OCI-LY7 (cell line): ENCODE results near the gene TBL1XR1. TPM values are rescaled to one million over a fixed set of nuclear protein-coding genes. Genes with fewer than 3 reads are reported as not detected.

Experiments
- BruUV-seq: library from RNA; stranded (reverse); fragments of 400-500 nt; replicated peaks from 2 replicates; lab custom pipeline; 2021; lab: Mats Ljungman, UMichigan
- CTCF ChIA-PET: fragments of 300-600 bp; sonication (Branson Sonifier 250); formaldehyde crosslinking; loops from one replicate; lab custom pipeline; 2022; ENCODE audit warnings: antibody characterized with exemption; ENCODE audit not compliant: unreplicated experiment; lab: Charles Lee
- POLR2A ChIA-PET: fragments of 300-600 bp; sonication (Branson Sonifier 250); formaldehyde crosslinking; loops from one replicate; lab custom pipeline; 2022; ENCODE audit warnings: antibody characterized with exemption; lab: Charles Lee
- DNase-seq: peaks from one replicate; pipeline ENCODE4 v3.0.0-alpha.2; 2015; ENCODE audit warnings: low spot score
- H2AFZ ChIP-seq: fragments of 200-600 bp; sonication (generic), shearing (Covaris generic); 2 replicates; pipeline ENCODE4 v1.6.1; 2014; ENCODE audit warnings: mild to moderate bottlenecking, antibody characterized with exemption, low read length, moderate library complexity
- H3K27ac ChIP-seq: fragments of 200-600 bp; sonication (generic); 2 replicates; pipeline ENCODE4 v1.5.1; 2014; ENCODE audit warnings: mixed run types, low read depth, mild to moderate bottlenecking, moderate library complexity, low read length, inconsistent platforms; ENCODE audit not compliant: poor library complexity, severe bottlenecking
- H3K36me3 ChIP-seq: fragments of 200-600 bp; sonication (generic); 2 replicates; pipeline ENCODE4 v1.6.1; 2014; ENCODE audit warnings: mild to moderate bottlenecking, antibody characterized with exemption, low read length, moderate library complexity, mixed read lengths; ENCODE audit not compliant: insufficient read depth
- H3K4me1 ChIP-seq: fragments of 200-600 bp; sonication (generic); 2 replicates; pipeline ENCODE4 v1.5.1; 2014; ENCODE audit warnings: mild to moderate bottlenecking, low read length; ENCODE audit not compliant: insufficient read depth, poor library complexity, severe bottlenecking
- H3K4me2 ChIP-seq: fragments of 200-600 bp; sonication (generic); 2 replicates; pipeline ENCODE4 v1.6.1; 2014; ENCODE audit warnings: mild to moderate bottlenecking, low read length
- H3K4me3 ChIP-seq: fragments of 200-600 bp; sonication (generic); 2 replicates; pipeline ENCODE4 v1.5.1; 2014; ENCODE audit warnings: mild to moderate bottlenecking, low read depth, low read length; ENCODE audit not compliant: poor library complexity, severe bottlenecking
- H3K79me2 ChIP-seq: fragments of 200-600 bp; sonication (generic); 2 replicates; pipeline ENCODE4 v1.6.1; 2016; ENCODE audit warnings: low read depth, mild to moderate bottlenecking, low read length, moderate library complexity, mixed read lengths; ENCODE audit not compliant: insufficient read depth
- H3K9me2 ChIP-seq: fragments of 200-600 bp; sonication (generic); 2 replicates; pipeline ENCODE4 v1.6.1; 2016; ENCODE audit warnings: mild to moderate bottlenecking, low read length, mixed read lengths; ENCODE audit not compliant: insufficient read depth
- H3K9me3 ChIP-seq: fragments of 200-600 bp; sonication (generic); 2 replicates; pipeline ENCODE4 v1.6.1; 2014; ENCODE audit warnings: mild to moderate bottlenecking, mixed run types, low read length, mixed read lengths
- H4K20me1 ChIP-seq: fragments of 200-600 bp; sonication (generic); 2 replicates; pipeline ENCODE4 v1.6.1; 2014; ENCODE audit warnings: mild to moderate bottlenecking, antibody characterized with exemption, low read length, moderate library complexity, mixed read lengths; ENCODE audit not compliant: insufficient read depth
- EZH2phosphoT487 ChIP-seq: fragments of 200-600 bp; sonication (generic); IDR thresholded peaks from 2 replicates; pipeline ENCODE4 v1.6.1; 2018; ENCODE audit warnings: low read depth, borderline replicate concordance, mild to moderate bottlenecking, mixed run types, antibody characterized with exemption, low read length, moderate library complexity, mixed read lengths
- intact Hi-C: fragments of 100-400 bp; cut with micrococcal nuclease; formaldehyde crosslinking; loops from one replicate; pipeline ENCODE4 v1.10.0; 2022; ENCODE audit not compliant: unreplicated experiment
- small RNA-seq: library from RNA; depleted of rRNA; stranded (forward); fragments of <200 nt; gene quantifications from one replicate; pipeline ENCODE3, GENCODE V24; 2014
- total RNA-seq, 2 experiments: library from RNA; depleted of rRNA in 1 of 2; stranded (reverse); fragments of >200 nt in 1 of 2; shearing (Covaris generic) in 1 of 2; gene quantifications; 2 replicates each; pipeline ENCODE4 v1.2.3, GENCODE V29; 2014 to 2022
- TF ChIP-seq, protein P1 (sequence below): fragments of 200-600 bp; sonication (generic); conservative IDR thresholded peaks from 2 replicates; pipeline ENCODE4 v1.5.1; 2014; ENCODE audit warnings: mild to moderate bottlenecking, antibody characterized with exemption, low read length, moderate library complexity, mixed read lengths

TBL1XR1 gene
- total RNA-seq, 2 experiments from 2014 or later: 103 to 158 TPM

DNA sequence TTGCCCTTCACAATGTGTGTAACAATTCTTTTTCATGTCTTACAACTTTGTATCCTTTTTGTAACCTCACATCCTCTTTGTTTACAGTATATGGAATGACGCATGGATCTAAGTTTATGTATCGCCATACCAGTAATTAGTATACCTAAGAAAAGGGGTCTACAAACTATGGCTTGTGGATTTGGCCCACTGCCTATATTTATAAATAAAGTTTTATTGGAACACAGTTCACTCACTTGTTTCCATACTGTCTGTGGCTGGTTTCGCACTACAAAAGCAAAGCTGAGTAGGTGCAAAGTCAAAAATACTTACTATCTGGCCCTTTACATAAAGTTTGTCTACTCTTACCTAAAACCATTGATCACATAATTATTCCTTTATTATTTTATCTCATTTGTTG is 226.5 kb downstream of the TBL1XR1 start:
- POLR2A ChIA-PET: interaction anchor here (0.8 kb wide), 1 partner anchor 11 kb away, joined by 3 read pairs; no protein-coding TSS in a partner anchor
- TF ChIP-seq, protein P1, sequence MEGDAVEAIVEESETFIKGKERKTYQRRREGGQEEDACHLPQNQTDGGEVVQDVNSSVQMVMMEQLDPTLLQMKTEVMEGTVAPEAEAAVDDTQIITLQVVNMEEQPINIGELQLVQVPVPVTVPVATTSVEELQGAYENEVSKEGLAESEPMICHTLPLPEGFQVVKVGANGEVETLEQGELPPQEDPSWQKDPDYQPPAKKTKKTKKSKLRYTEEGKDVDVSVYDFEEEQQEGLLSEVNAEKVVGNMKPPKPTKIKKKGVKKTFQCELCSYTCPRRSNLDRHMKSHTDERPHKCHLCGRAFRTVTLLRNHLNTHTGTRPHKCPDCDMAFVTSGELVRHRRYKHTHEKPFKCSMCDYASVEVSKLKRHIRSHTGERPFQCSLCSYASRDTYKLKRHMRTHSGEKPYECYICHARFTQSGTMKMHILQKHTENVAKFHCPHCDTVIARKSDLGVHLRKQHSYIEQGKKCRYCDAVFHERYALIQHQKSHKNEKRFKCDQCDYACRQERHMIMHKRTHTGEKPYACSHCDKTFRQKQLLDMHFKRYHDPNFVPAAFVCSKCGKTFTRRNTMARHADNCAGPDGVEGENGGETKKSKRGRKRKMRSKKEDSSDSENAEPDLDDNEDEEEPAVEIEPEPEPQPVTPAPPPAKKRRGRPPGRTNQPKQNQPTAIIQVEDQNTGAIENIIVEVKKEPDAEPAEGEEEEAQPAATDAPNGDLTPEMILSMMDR: no peak
- TF ChIP-seq EZH2phosphoT487: no peak
- BruUV-seq: no TSS peak
- H3K4me2 ChIP-seq: no peak overlapping the region
- no peak overlapping the region for H3K4me3 ChIP-seq
- no peaks in the 10 kb centered on the region for H3K36me3 ChIP-seq
- CTCF ChIA-PET: no interaction called here
- intact Hi-C loops: no loop called here
- H3K9me2 ChIP-seq: no peaks in the 10 kb centered on the region
- H2AFZ ChIP-seq: no peak overlapping the region
- H3K4me1 ChIP-seq: no peaks in the 10 kb centered on the region
- DNase-seq: no peak
- no peak overlapping the region for H3K27ac ChIP-seq
- H4K20me1 ChIP-seq: no peaks in the 10 kb centered on the region
- no peaks in the 10 kb centered on the region for H3K79me2 ChIP-seq
- H3K9me3 ChIP-seq: no peaks in the 10 kb centered on the region

DNA sequence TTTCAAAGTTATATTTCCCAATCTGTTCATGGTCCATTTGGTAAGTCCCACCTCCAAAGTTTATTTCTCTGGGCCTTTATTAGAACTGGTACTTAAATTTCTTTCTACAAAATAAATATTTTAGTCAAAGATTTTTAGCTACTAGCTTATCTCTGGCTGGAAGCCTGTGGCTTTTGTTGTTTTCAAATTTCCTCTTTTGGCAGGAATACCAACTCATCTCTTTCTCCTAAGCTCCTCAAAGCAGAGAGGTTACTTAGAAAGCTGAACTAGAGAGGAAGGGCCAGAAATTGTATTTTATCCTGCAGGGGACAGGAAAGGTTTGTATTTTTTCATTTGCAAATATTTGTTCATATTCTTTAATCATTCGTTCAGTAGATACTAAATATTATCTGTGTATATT is 227.8 kb downstream of the TBL1XR1 start:
- Histone ChIP-seq H3K9me3 (no peaks in the 10 kb centered on the region), H3K79me2 (no peaks in the 10 kb centered on the region), H3K4me3 (no peak overlapping the region), H3K4me2 (no peak overlapping the region), H3K36me3 (no peaks in the 10 kb centered on the region), H3K9me2 (no peaks in the 10 kb centered on the region), H3K27ac (no peak overlapping the region), H2AFZ (no peak overlapping the region), H4K20me1 (no peaks in the 10 kb centered on the region), H3K4me1 (peaks cover 8% of the 10 kb centered on the region)
- TF ChIP-seq, protein P1: no peak
- intact Hi-C loops: no loop called here
- no peak for DNase-seq
- POLR2A ChIA-PET: no interaction called here
- CTCF ChIA-PET: no interaction called here
- BruUV-seq: no TSS peak

Small RNA genes within 50 kb of the gene (small RNA-seq; reads per million reads assigned to genes)
- gene RF00019 (not detected), gene RNU6-681P (not detected)
